Neural crest cell (in vitro differentiated cells): ENCODE results near the gene GBGT1. TPM values are rescaled to one million over a fixed set of nuclear protein-coding genes. Genes with fewer than 3 reads are reported as not detected.

Source experiments
- DNase-seq: peaks from one replicate; pipeline ENCODE4 v3.0.0; 2021; ENCODE audit warnings: low read depth, mixed read lengths, low spot score
- H3K27ac Mint-ChIP-seq: one replicate; pipeline ENCODE4 v1.8.0; 2021; ENCODE audit warnings: mild to moderate bottlenecking, mixed read lengths; ENCODE audit not compliant: unreplicated experiment
- H3K27me3 Mint-ChIP-seq: 2 replicates; pipeline ENCODE4 v1.8.0; 2021; ENCODE audit warnings: low read depth, mild to moderate bottlenecking, mixed read lengths
- H3K36me3 Mint-ChIP-seq: 2 replicates; pipeline ENCODE4 v1.8.0; 2021; ENCODE audit warnings: low read depth, mild to moderate bottlenecking, mixed read lengths
- H3K4me1 Mint-ChIP-seq: 2 replicates; pipeline ENCODE4 v1.8.0; 2021; ENCODE audit warnings: mixed read lengths
- H3K4me3 Mint-ChIP-seq: one replicate; pipeline ENCODE4 v1.8.0; 2021; ENCODE audit warnings: mild to moderate bottlenecking, mixed read lengths
- H3K9me3 Mint-ChIP-seq: 2 replicates; pipeline ENCODE4 v1.8.0; 2021; ENCODE audit warnings: mixed read lengths
- CTCF ChIP-seq: fragments of 200-600 bp; sonication (generic); conservative IDR thresholded peaks from 2 replicates; pipeline ENCODE4 v1.5.0; 2021; ENCODE audit warnings: antibody characterized with exemption, mild to moderate bottlenecking
- total RNA-seq: library from RNA; stranded (reverse); gene quantifications from 2 replicates; pipeline ENCODE4 v1.2.1, GENCODE V29; 2021

GBGT1 gene
- total RNA-seq, 1 donor from 2014 or later, result 13.8 TPM

- DNase-seq, result no peak
- Mint-ChIP-seq H3K27me3 (no peaks in the 10 kb centered on the region), H3K4me3 (peak overlapping the region; percentile 47), H3K9me3 (no peaks in the 10 kb centered on the region), H3K27ac (no peak overlapping the region), H3K36me3 (peaks cover 4% of the 10 kb centered on the region), H3K4me1 (peaks cover 11% of the 10 kb centered on the region)
- no peak for TF ChIP-seq CTCF
Observed at GRCh38 chr9:133109931-133110650, 53.6 kb downstream of the GBGT1 start.

- H3K27me3 Mint-ChIP-seq, result no peaks in the 10 kb centered on the region
- TF ChIP-seq CTCF, result no peak
- H3K36me3 Mint-ChIP-seq, result peaks cover 4% of the 10 kb centered on the region
- no peak for DNase-seq
- no peak overlapping the region for H3K27ac Mint-ChIP-seq
- peaks cover 8% of the 10 kb centered on the region for H3K4me1 Mint-ChIP-seq
- H3K9me3 Mint-ChIP-seq, result no peaks in the 10 kb centered on the region
- H3K4me3 Mint-ChIP-seq, result no peak overlapping the region
Observed at GRCh38 chr9:133108794-133109641, 54.7 kb downstream of the GBGT1 start.

- TF ChIP-seq CTCF, result no peak
- Mint-ChIP-seq H3K9me3 (no peaks in the 10 kb centered on the region), H3K4me3 (no peak overlapping the region), H3K4me1 (no peaks in the 10 kb centered on the region), H3K36me3 (peaks cover 4% of the 10 kb centered on the region), H3K27me3 (no peaks in the 10 kb centered on the region), H3K27ac (no peak overlapping the region)
- no peak for DNase-seq
Observed at GRCh38 chr9:133107961-133108793, 55.5 kb downstream of the GBGT1 start.

GRCh38 chr9:133107245-133107722 is 56.4 kb downstream of the GBGT1 start:
- H3K36me3 Mint-ChIP-seq, result peaks cover 7% of the 10 kb centered on the region
- H3K27ac Mint-ChIP-seq, result no peak overlapping the region
- H3K27me3 Mint-ChIP-seq, result no peaks in the 10 kb centered on the region
- no peak overlapping the region for H3K4me3 Mint-ChIP-seq
- H3K4me1 Mint-ChIP-seq, result no peaks in the 10 kb centered on the region
- no peaks in the 10 kb centered on the region for H3K9me3 Mint-ChIP-seq
- TF ChIP-seq CTCF, result no peak
- no peak for DNase-seq
